ENCODE results near the gene RRM1. TPM values are rescaled to one million over a fixed set of nuclear protein-coding genes. Genes with fewer than 3 reads are reported as not detected.

The RRM1 gene
- polyA plus RNA-seq, 1 donor = 37.7 TPM

- peak; percentile 92 for DNase-seq
Measured at GRCh38 chr11:4187055-4187988, 92.7 kb downstream of the RRM1 start.

Other genes starting within 250 kb of the RRM1 start
- 121 TPM for gene STIM1, start 239.1 kb upstream of the RRM1 start, polyA plus RNA-seq (ENCODE audit: insufficient read length)

Measured in hindlimb muscle (tissue), 1 donor.